GM12878 (cell line): ENCODE results near the gene KMT2E. TPM values are rescaled to one million over a fixed set of nuclear protein-coding genes. Genes with fewer than 3 reads are reported as not detected.

Source experiments
- ATAC-seq: fragments of 200-7000 bp; cut with Tn5 transposase; 3 replicates; pipeline ENCODE4 v1.9.1; 2020; ENCODE audit warnings: mild to moderate bottlenecking, moderate library complexity
- BruUV-seq: library from RNA; stranded (reverse); fragments of 400-500 nt; replicated peaks from 2 replicates; lab custom pipeline; 2021; lab: Mats Ljungman, UMichigan
- CTCF ChIA-PET: fragments of 300-600 bp; sonication (Branson Sonifier 250); formaldehyde crosslinking; extraction: SDS; loops from one replicate; lab custom pipeline; 2021; ENCODE audit warnings: inconsistent platforms; lab: Yijun Ruan, JAX
- POLR2A ChIA-PET: fragments of 350-600 bp; formaldehyde crosslinking; extraction: SDS; loops from one replicate; lab custom pipeline; 2021; ENCODE audit warnings: inconsistent platforms; lab: Charles Lee
- RAD21 ChIA-PET: fragments of 300-600 bp; sonication (Branson Sonifier 250); formaldehyde crosslinking; loops from one replicate; lab custom pipeline; 2023; ENCODE audit warnings: antibody characterized with exemption; ENCODE audit not compliant: unreplicated experiment; lab: Charles Lee
- SMC1A ChIA-PET: fragments of 300-600 bp; sonication (Branson Sonifier 250); formaldehyde crosslinking; loops from one replicate; lab custom pipeline; 2023; ENCODE audit not compliant: unreplicated experiment, uncharacterized antibody; lab: Charles Lee
- DNase-seq: peaks from one replicate; pipeline ENCODE4 v3.0.0-alpha.2; 2011; ENCODE audit warnings: low read depth, low spot score
- FAIRE-seq: peaks from 3 replicates; lab custom pipeline; 2011; peaks lifted over from hg19 to GRCh38; lab: Jason Lieb, UNC
- H2AFZ ChIP-seq: 2 replicates; pipeline ENCODE4 v1.6.0; 2011; ENCODE audit warnings: low read depth, low read length, control low read depth; ENCODE audit not compliant: control insufficient read depth
- H3K27ac ChIP-seq: 2 replicates; pipeline ENCODE4 v1.5.1; 2011; ENCODE audit warnings: control low read depth; ENCODE audit not compliant: control insufficient read depth, insufficient read depth
- H3K27me3 ChIP-seq, 2 experiments: replicated peaks in 1 of 2; 2 replicates each; pipeline versions ENCODE4 v1.6.0 to v1.6.1; 2011; ENCODE audit warnings: low read length in 1 of 2; ENCODE audit not compliant: control insufficient read depth in 2 of 2, insufficient read depth in 2 of 2
- H3K36me3 ChIP-seq, 2 experiments: 2 replicates each; pipeline ENCODE4 v1.5.1; 2011; ENCODE audit warnings: low read length in 1 of 2; ENCODE audit not compliant: control insufficient read depth in 2 of 2, insufficient read depth in 2 of 2
- H3K4me1 ChIP-seq: 2 replicates; pipeline ENCODE4 v1.6.1; 2011; ENCODE audit warnings: mild to moderate bottlenecking, low read length, moderate library complexity, mixed read lengths; ENCODE audit not compliant: control insufficient read depth, insufficient read depth
- H3K4me2 ChIP-seq: 2 replicates; pipeline ENCODE4 v1.6.0; 2011; ENCODE audit warnings: control low read depth; ENCODE audit not compliant: control insufficient read depth, insufficient read depth
- H3K4me3 ChIP-seq: fragments of 200-600 bp; sonication (generic); 2 replicates; pipeline ENCODE4 v1.5.1; 2016
- H3K79me2 ChIP-seq: 2 replicates; pipeline ENCODE4 v1.6.0; 2011; ENCODE audit warnings: low read length; ENCODE audit not compliant: control insufficient read depth, insufficient read depth
- H3K9ac ChIP-seq: 2 replicates; pipeline ENCODE4 v1.8.0; 2011; ENCODE audit warnings: low read length, control low read depth, mixed read lengths; ENCODE audit not compliant: control insufficient read depth, insufficient read depth
- H3K9me3 ChIP-seq: replicated peaks from 3 replicates; pipeline ENCODE4 v1.5.1; 2011; ENCODE audit warnings: mild to moderate bottlenecking, low read length; ENCODE audit not compliant: control insufficient read depth, insufficient read depth
- H4K20me1 ChIP-seq: 2 replicates; pipeline ENCODE4 v1.6.0; 2011; ENCODE audit not compliant: control insufficient read depth, insufficient read depth
- CHD4 ChIP-seq: fragments of 200-600 bp; sonication (generic); IDR thresholded peaks from 2 replicates; pipeline ENCODE4 v1.6.1; 2016; ENCODE audit warnings: mild to moderate bottlenecking
- MTA2 ChIP-seq: fragments of 450-650 bp; IDR thresholded peaks from 2 replicates; pipeline ENCODE4 v1.6.1; 2016; ENCODE audit warnings: low read depth, mild to moderate bottlenecking, moderate library complexity
- NFIC ChIP-seq: IDR thresholded peaks from 2 replicates; pipeline ENCODE4 v1.6.1; 2012; ENCODE audit warnings: low read depth, mild to moderate bottlenecking, inconsistent platforms, low read length, moderate library complexity
- NFYB ChIP-seq: IDR thresholded peaks from 2 replicates; pipeline ENCODE4 v1.6.1; 2011; ENCODE audit warnings: low read depth, mild to moderate bottlenecking, low read length, improper control_type of control experiment, moderate library complexity; ENCODE audit not compliant: insufficient read depth
- NR2F1 ChIP-seq: fragments of 450-650 bp; conservative IDR thresholded peaks from 2 replicates; pipeline ENCODE4 v1.6.1; 2017; ENCODE audit warnings: mild to moderate bottlenecking
- SIX5 ChIP-seq: IDR thresholded peaks from 2 replicates; pipeline ENCODE4 v1.6.1; 2011; ENCODE audit warnings: mild to moderate bottlenecking, low read depth, low read length, moderate library complexity; ENCODE audit not compliant: severe bottlenecking
- SMAD5 ChIP-seq: IDR thresholded peaks from 2 replicates; pipeline ENCODE4 v1.6.1; 2016; ENCODE audit warnings: antibody characterized with exemption, low read depth
- SMC3 ChIP-seq: IDR thresholded peaks from 2 replicates; pipeline ENCODE4 v1.6.1; 2011; ENCODE audit warnings: low read length, improper control_type of control experiment, borderline replicate concordance
- ZZZ3 ChIP-seq: IDR thresholded peaks from 2 replicates; pipeline ENCODE4 v1.6.1; 2011; ENCODE audit warnings: low read depth; ENCODE audit not compliant: control insufficient read depth, insufficient read length
- WGBS: methylation state at CpG from one replicate; pipeline ENCODE4 v1.1.6; 2016; ENCODE audit warnings: low lambda C conversion rate; ENCODE audit not compliant: insufficient replicate concordance, insufficient coverage; ENCODE audit errors: missing lambda C conversion rate; 5-methylcytosine and 5-hydroxymethylcytosine counted together
- in situ Hi-C: fragments of 300-500 bp; cut with MboI; formaldehyde crosslinking; loops from 9 replicates; pipeline ENCODE4 v1.14.3; 2018; ENCODE audit warnings: mixed read lengths
- intact Hi-C: fragments of 100-400 bp; cut with micrococcal nuclease; formaldehyde crosslinking; loops from one replicate; pipeline ENCODE4 v1.14.2; 2022; ENCODE audit not compliant: unreplicated experiment
- polyA plus RNA-seq, 11 experiments: library from polyadenylated mRNA; depleted of rRNA in 4 of 11; unstranded in 6 of 11; stranded (reverse) in 5 of 11; fragments of >200 nt; fragmentation: Nextera tagmentation in 4 of 11; fragmentation: Illumina TruSeq in 1 of 11; extraction: Ambion mirVana in 4 of 11; extraction: Trizol in 1 of 11; gene quantifications; 1 replicate in 1 of 11; 2 replicates in 10 of 11; pipeline versions ENCODE4 v1.2.1 to v1.2.3, GENCODE V29; 2011 to 2016; ENCODE audit warnings: inconsistent platforms in 2 of 11, missing spikeins in 2 of 11, low read depth in 1 of 11
- total RNA-seq, 4 experiments: library from RNA; depleted of rRNA in 3 of 4; stranded (reverse); fragments of >200 nt in 3 of 4; fragmentation: Illumina TruSeq in 1 of 4; extraction: Trizol in 1 of 4; gene quantifications; 2 replicates each; pipeline versions ENCODE4 v1.2.1 to v1.2.3, GENCODE V29; 2013 to 2021
- TF ChIP-seq, protein P1 (sequence below): IDR thresholded peaks from 2 replicates; pipeline ENCODE4 v1.6.1; 2012; ENCODE audit warnings: low read length, inconsistent platforms
- TF ChIP-seq, protein P2 (sequence below): fragments of 150-350 bp; IDR thresholded peaks from 2 replicates; pipeline ENCODE4 v1.6.1; 2016; ENCODE audit warnings: low read depth, low read length
- TF ChIP-seq, protein P3 (sequence below): fragments of 450-650 bp; IDR thresholded peaks from 2 replicates; pipeline ENCODE4 v1.6.1; 2017; ENCODE audit warnings: mild to moderate bottlenecking, low read depth, inconsistent platforms; ENCODE audit not compliant: poor library complexity, severe bottlenecking
- TF ChIP-seq, protein P4 (sequence below): fragments of 450-650 bp; IDR thresholded peaks from 2 replicates; pipeline ENCODE4 v1.6.1; 2017; ENCODE audit warnings: mild to moderate bottlenecking, moderate library complexity

The KMT2E gene
- total and polyA plus RNA-seq, 10 of the 15 experiments (the other 5 are each of a cell fraction or from before 2014, with no cell fraction given): 13.2 to 68.1 (median 34.1) TPM

DNA sequence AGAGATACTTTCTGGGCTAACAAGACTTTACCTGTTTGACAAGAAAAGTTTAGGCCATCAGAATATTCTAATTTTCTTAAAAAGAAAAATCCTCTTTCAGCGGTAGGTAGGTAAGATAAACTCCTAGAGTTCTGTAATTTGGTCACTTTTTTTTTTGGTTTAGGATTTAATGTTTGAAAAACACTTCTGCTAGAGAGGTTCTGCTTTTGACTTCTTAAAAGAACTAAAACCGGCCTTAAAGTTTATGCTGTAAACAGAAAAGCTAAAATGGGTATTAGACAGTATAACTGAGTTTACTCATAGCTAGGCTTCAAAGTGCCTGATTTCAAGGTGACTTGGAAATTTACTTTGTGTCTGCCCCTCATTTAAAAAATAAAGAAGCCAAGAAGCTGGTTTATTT lies 21.7 kb upstream of the KMT2E start:
- Histone ChIP-seq H3K27me3 (no peaks in the 10 kb centered on the region), H2AFZ (no peak overlapping the region), H3K4me2 (no peak overlapping the region), H3K36me3 (peaks cover 0 to 20% of the 10 kb centered on the region in 2 experiments; a peak in 2 of 4 replicates), H3K79me2 (peaks cover 64% of the 10 kb centered on the region), H3K27ac (no peak overlapping the region), H3K4me3 (no peak overlapping the region), H3K4me1 (no peaks in the 10 kb centered on the region), H4K20me1 (no peaks in the 10 kb centered on the region; the same call in 1 of the 2 replicates), H3K9ac (no peak overlapping the region), H3K9me3 (no peaks in the 10 kb centered on the region)
- ChIA-PET SMC1A (interaction anchor here (0.5 to 15.6 kb wide), 6 partner anchors 9 to 552 kb away, joined by 3 to 270 read pairs (median 4); partner anchors contain the start of gene KMT2E), POLR2A (interaction anchor here (0.5 to 1.6 kb wide), 4 partner anchors 11 to 497 kb away, joined by 4 to 6 read pairs (median 4); no protein-coding TSS in a partner anchor), RAD21 (interaction anchor here (0.6 to 1.5 kb wide), 4 partner anchors 9 to 18 kb away, joined by 3 to 4 read pairs (median 3); no protein-coding TSS in a partner anchor), CTCF (interaction anchor here (1.5 to 2.2 kb wide), 2 partner anchors 9 to 73 kb away, joined by 5 to 6 read pairs; no protein-coding TSS in a partner anchor)
- BruUV-seq: no TSS peak
- DNase-seq (no peak), ATAC-seq (no peak), FAIRE-seq (no peak)
- intact Hi-C loops (no loop called here), in situ Hi-C loops (no loop called here)
- 70% methylated on average over 2 of the region's 2 CpGs for WGBS
- TF ChIP-seq, protein P1, sequence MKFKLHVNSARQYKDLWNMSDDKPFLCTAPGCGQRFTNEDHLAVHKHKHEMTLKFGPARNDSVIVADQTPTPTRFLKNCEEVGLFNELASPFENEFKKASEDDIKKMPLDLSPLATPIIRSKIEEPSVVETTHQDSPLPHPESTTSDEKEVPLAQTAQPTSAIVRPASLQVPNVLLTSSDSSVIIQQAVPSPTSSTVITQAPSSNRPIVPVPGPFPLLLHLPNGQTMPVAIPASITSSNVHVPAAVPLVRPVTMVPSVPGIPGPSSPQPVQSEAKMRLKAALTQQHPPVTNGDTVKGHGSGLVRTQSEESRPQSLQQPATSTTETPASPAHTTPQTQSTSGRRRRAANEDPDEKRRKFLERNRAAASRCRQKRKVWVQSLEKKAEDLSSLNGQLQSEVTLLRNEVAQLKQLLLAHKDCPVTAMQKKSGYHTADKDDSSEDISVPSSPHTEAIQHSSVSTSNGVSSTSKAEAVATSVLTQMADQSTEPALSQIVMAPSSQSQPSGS: no peak
- TF ChIP-seq, protein P2, sequence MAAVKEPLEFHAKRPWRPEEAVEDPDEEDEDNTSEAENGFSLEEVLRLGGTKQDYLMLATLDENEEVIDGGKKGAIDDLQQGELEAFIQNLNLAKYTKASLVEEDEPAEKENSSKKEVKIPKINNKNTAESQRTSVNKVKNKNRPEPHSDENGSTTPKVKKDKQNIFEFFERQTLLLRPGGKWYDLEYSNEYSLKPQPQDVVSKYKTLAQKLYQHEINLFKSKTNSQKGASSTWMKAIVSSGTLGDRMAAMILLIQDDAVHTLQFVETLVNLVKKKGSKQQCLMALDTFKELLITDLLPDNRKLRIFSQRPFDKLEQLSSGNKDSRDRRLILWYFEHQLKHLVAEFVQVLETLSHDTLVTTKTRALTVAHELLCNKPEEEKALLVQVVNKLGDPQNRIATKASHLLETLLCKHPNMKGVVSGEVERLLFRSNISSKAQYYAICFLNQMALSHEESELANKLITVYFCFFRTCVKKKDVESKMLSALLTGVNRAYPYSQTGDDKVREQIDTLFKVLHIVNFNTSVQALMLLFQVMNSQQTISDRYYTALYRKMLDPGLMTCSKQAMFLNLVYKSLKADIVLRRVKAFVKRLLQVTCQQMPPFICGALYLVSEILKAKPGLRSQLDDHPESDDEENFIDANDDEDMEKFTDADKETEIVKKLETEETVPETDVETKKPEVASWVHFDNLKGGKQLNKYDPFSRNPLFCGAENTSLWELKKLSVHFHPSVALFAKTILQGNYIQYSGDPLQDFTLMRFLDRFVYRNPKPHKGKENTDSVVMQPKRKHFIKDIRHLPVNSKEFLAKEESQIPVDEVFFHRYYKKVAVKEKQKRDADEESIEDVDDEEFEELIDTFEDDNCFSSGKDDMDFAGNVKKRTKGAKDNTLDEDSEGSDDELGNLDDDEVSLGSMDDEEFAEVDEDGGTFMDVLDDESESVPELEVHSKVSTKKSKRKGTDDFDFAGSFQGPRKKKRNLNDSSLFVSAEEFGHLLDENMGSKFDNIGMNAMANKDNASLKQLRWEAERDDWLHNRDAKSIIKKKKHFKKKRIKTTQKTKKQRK: no peak
- TF ChIP-seq MTA2 (no peak), NFYB (no peak), SMAD5 (no peak), SIX5 (no peak), ZZZ3 (no peak), CHD4 (no peak), NR2F1 (no peak), SMC3 (no peak), NFIC (no peak)
- TF ChIP-seq, protein P3, sequence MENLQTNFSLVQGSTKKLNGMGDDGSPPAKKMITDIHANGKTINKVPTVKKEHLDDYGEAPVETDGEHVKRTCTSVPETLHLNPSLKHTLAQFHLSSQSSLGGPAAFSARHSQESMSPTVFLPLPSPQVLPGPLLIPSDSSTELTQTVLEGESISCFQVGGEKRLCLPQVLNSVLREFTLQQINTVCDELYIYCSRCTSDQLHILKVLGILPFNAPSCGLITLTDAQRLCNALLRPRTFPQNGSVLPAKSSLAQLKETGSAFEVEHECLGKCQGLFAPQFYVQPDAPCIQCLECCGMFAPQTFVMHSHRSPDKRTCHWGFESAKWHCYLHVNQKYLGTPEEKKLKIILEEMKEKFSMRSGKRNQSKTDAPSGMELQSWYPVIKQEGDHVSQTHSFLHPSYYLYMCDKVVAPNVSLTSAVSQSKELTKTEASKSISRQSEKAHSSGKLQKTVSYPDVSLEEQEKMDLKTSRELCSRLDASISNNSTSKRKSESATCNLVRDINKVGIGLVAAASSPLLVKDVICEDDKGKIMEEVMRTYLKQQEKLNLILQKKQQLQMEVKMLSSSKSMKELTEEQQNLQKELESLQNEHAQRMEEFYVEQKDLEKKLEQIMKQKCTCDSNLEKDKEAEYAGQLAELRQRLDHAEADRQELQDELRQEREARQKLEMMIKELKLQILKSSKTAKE: no peak
- TF ChIP-seq, protein P4, sequence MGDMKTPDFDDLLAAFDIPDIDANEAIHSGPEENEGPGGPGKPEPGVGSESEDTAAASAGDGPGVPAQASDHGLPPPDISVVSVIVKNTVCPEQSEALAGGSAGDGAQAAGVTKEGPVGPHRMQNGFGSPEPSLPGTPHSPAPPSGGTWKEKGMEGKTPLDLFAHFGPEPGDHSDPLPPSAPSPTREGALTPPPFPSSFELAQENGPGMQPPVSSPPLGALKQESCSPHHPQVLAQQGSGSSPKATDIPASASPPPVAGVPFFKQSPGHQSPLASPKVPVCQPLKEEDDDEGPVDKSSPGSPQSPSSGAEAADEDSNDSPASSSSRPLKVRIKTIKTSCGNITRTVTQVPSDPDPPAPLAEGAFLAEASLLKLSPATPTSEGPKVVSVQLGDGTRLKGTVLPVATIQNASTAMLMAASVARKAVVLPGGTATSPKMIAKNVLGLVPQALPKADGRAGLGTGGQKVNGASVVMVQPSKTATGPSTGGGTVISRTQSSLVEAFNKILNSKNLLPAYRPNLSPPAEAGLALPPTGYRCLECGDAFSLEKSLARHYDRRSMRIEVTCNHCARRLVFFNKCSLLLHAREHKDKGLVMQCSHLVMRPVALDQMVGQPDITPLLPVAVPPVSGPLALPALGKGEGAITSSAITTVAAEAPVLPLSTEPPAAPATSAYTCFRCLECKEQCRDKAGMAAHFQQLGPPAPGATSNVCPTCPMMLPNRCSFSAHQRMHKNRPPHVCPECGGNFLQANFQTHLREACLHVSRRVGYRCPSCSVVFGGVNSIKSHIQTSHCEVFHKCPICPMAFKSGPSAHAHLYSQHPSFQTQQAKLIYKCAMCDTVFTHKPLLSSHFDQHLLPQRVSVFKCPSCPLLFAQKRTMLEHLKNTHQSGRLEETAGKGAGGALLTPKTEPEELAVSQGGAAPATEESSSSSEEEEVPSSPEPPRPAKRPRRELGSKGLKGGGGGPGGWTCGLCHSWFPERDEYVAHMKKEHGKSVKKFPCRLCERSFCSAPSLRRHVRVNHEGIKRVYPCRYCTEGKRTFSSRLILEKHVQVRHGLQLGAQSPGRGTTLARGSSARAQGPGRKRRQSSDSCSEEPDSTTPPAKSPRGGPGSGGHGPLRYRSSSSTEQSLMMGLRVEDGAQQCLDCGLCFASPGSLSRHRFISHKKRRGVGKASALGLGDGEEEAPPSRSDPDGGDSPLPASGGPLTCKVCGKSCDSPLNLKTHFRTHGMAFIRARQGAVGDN: no peak
